Common myeloid progenitor, CD34-positive (primary cell): ENCODE data around the gene DPP10.

ENCODE experiments used
- CTCF ChIA-PET: fragments of 350-600 bp; sonication (Branson Sonifier 250); formaldehyde crosslinking; loops from one replicate; lab custom pipeline; 2021; ENCODE audit warnings: antibody characterized with exemption; lab: Charles Lee
- POLR2A ChIA-PET: fragments of 350-600 bp; sonication (Branson Sonifier 250); formaldehyde crosslinking; loops from one replicate; lab custom pipeline; 2021; ENCODE audit warnings: antibody characterized with exemption; lab: Charles Lee
- DNase-seq, 3 donors: peaks; one replicate each; pipeline versions ENCODE4 v3.0.0 to v3.0.0-alpha.2; 2013
- H3K27ac ChIP-seq, 2 experiments: 1 replicate in 1 of 2; 2 replicates in 1 of 2; pipeline ENCODE4 v1.7.0; 2013; ENCODE audit warnings: inconsistent platforms in 2 of 2, low read length in 2 of 2, mild to moderate bottlenecking in 2 of 2, low read depth in 1 of 2, moderate library complexity in 1 of 2; ENCODE audit not compliant: severe bottlenecking in 2 of 2, insufficient read depth in 1 of 2, poor library complexity in 1 of 2
- H3K27me3 ChIP-seq, 5 experiments: replicated peaks in 2 of 5; 1 replicate in 3 of 5; 2 replicates in 2 of 5; pipeline versions ENCODE4 v1.6.1 to v1.7.0; 2013; ENCODE audit warnings: low read length in 4 of 5, mild to moderate bottlenecking in 2 of 5, moderate library complexity in 2 of 5, inconsistent platforms in 1 of 5; ENCODE audit not compliant: insufficient read depth in 5 of 5, control insufficient read depth in 4 of 5
- H3K36me3 ChIP-seq, 4 experiments: 1 replicate in 2 of 4; 2 replicates in 2 of 4; pipeline versions ENCODE4 v1.6.1 to v1.7.0; 2013; ENCODE audit warnings: low read length in 3 of 4, control low read depth in 1 of 4, mild to moderate bottlenecking in 1 of 4; ENCODE audit not compliant: control insufficient read depth in 4 of 4, insufficient read depth in 4 of 4
- H3K4me1 ChIP-seq, 4 experiments: 1 replicate in 3 of 4; 2 replicates in 1 of 4; pipeline versions ENCODE4 v1.6.1 to v1.7.1; 2013; ENCODE audit warnings: low read length in 3 of 4, mild to moderate bottlenecking in 3 of 4, control low read depth in 1 of 4, inconsistent platforms in 1 of 4, moderate library complexity in 1 of 4; ENCODE audit not compliant: control insufficient read depth in 4 of 4, insufficient read depth in 4 of 4; ENCODE audit errors: control extremely low read depth in 1 of 4
- H3K4me3 ChIP-seq, 7 experiments: 1 replicate in 4 of 7; 2 replicates in 3 of 7; pipeline versions ENCODE4 v1.5.1 to v1.7.0; 2013; ENCODE audit warnings: mild to moderate bottlenecking in 7 of 7, low read length in 6 of 7, moderate library complexity in 6 of 7, inconsistent platforms in 2 of 7, low read depth in 2 of 7, control low read depth in 1 of 7; ENCODE audit not compliant: insufficient read depth in 4 of 7, control insufficient read depth in 1 of 7; ENCODE audit errors: extremely low read depth in 1 of 7
- H3K9me3 ChIP-seq, 5 experiments: 1 replicate in 4 of 5; 2 replicates in 1 of 5; pipeline versions ENCODE4 v1.6.1 to v1.7.1; 2013; ENCODE audit warnings: low read length in 4 of 5, mild to moderate bottlenecking in 2 of 5, inconsistent platforms in 1 of 5, low read depth in 1 of 5, moderate library complexity in 1 of 5; ENCODE audit not compliant: control insufficient read depth in 4 of 5, insufficient read depth in 2 of 5; ENCODE audit errors: control extremely low read depth in 1 of 5
- WGBS: methylation state at CpG from one replicate; pipeline ENCODE4 v1.1.5; 2013; ENCODE audit not compliant: insufficient coverage; 5-methylcytosine and 5-hydroxymethylcytosine counted together

Gene DPP10

GRCh38 chr2:115327061-115327460, 884.6 kb downstream of the DPP10 start:
- ChIA-PET CTCF (no interaction called here), POLR2A (no interaction called here)
- H3K36me3 ChIP-seq = no peaks in the 10 kb centered on the region
- H3K4me1 ChIP-seq = no peaks in the 10 kb centered on the region
- no peaks in the 10 kb centered on the region for H3K27me3 ChIP-seq
- H3K27ac ChIP-seq = no peak overlapping the region
- DNase-seq = no peak
- no peak overlapping the region for H3K4me3 ChIP-seq
- H3K9me3 ChIP-seq = no peaks in the 10 kb centered on the region
- WGBS = no CpG with 5 or more reads among the region's 1 CpG

- peaks cover 0 to 12% (median 0%) of the 10 kb centered on the region in 5 experiments for H3K9me3 ChIP-seq
- ChIA-PET CTCF (no interaction called here), POLR2A (no interaction called here)
- H3K4me3 ChIP-seq = no peak overlapping the region
- no peak for DNase-seq
- H3K27ac ChIP-seq = no peak overlapping the region
- H3K27me3 ChIP-seq = no peaks in the 10 kb centered on the region
- no peaks in the 10 kb centered on the region for H3K36me3 ChIP-seq
- H3K4me1 ChIP-seq = no peaks in the 10 kb centered on the region
Measured at GRCh38 chr2:115359550-115359949, 917.1 kb downstream of the DPP10 start.

- Histone ChIP-seq H3K27me3 (no peaks in the 10 kb centered on the region), H3K36me3 (no peaks in the 10 kb centered on the region), H3K9me3 (peaks cover 0 to 6% (median 0%) of the 10 kb centered on the region in 5 experiments), H3K4me3 (no peak overlapping the region), H3K27ac (no peak overlapping the region), H3K4me1 (no peaks in the 10 kb centered on the region)
- DNase-seq = no peak
- ChIA-PET CTCF (no interaction called here), POLR2A (no interaction called here)
- 100% methylated on average over 1 of the region's 6 CpGs for WGBS
Measured at GRCh38 chr2:115364093-115364492, 921.7 kb downstream of the DPP10 start.

- H3K4me3 ChIP-seq = no peak overlapping the region
- no peaks in the 10 kb centered on the region for H3K4me1 ChIP-seq
- DNase-seq = no peak
- 100% methylated on average over 2 of the region's 4 CpGs for WGBS
- no peaks in the 10 kb centered on the region for H3K27me3 ChIP-seq
- H3K9me3 ChIP-seq = peaks cover 0 to 6% (median 3%) of the 10 kb centered on the region in 5 experiments
- ChIA-PET CTCF (no interaction called here), POLR2A (no interaction called here)
- no peak overlapping the region for H3K27ac ChIP-seq
- no peaks in the 10 kb centered on the region for H3K36me3 ChIP-seq
Measured at GRCh38 chr2:115369400-115369799, 927.0 kb downstream of the DPP10 start.

- Histone ChIP-seq H3K9me3 (peaks cover 1 to 14% (median 10%) of the 10 kb centered on the region in 5 experiments), H3K27ac (no peak overlapping the region), H3K27me3 (no peaks in the 10 kb centered on the region), H3K4me1 (no peaks in the 10 kb centered on the region), H3K4me3 (no peak overlapping the region), H3K36me3 (no peaks in the 10 kb centered on the region)
- no peak for DNase-seq
- ChIA-PET POLR2A (no interaction called here), CTCF (no interaction called here)
- WGBS = no CpG with 5 or more reads among the region's 1 CpG
Measured at GRCh38 chr2:115374981-115375380, 932.5 kb downstream of the DPP10 start.

- Histone ChIP-seq H3K9me3 (peaks cover 0 to 4% (median 2%) of the 10 kb centered on the region in 5 experiments), H3K27me3 (no peaks in the 10 kb centered on the region), H3K4me1 (no peaks in the 10 kb centered on the region), H3K4me3 (no peak overlapping the region), H3K36me3 (no peaks in the 10 kb centered on the region), H3K27ac (no peak overlapping the region)
- ChIA-PET CTCF (no interaction called here), POLR2A (no interaction called here)
- DNase-seq = no peak
Measured at GRCh38 chr2:115384399-115384798, 942.0 kb downstream of the DPP10 start.

- peaks cover 0 to 4% (median 2%) of the 10 kb centered on the region in 5 experiments for H3K9me3 ChIP-seq
- WGBS = no CpG with 5 or more reads among the region's 2 CpGs
- no peak overlapping the region for H3K4me3 ChIP-seq
- H3K27me3 ChIP-seq = no peaks in the 10 kb centered on the region
- no peaks in the 10 kb centered on the region for H3K36me3 ChIP-seq
- H3K27ac ChIP-seq = no peak overlapping the region
- POLR2A ChIA-PET = no interaction called here
- no peaks in the 10 kb centered on the region for H3K4me1 ChIP-seq
- CTCF ChIA-PET = no interaction called here
- DNase-seq = no peak
Measured at GRCh38 chr2:115386465-115386864, 944.0 kb downstream of the DPP10 start.
